ENCODE measurements around the gene PIM1.

Gene PIM1

GRCh38 chr6:37160922-37161778, 8.8 kb upstream of the PIM1 start:
- no peak overlapping the region for H3K4me3 ChIP-seq (replicated peaks; ENCODE audit: low read depth, low read length)
- peak; percentile 85 for DNase-seq (ENCODE audit: low read depth)
- TF ChIP-seq, protein P1, sequence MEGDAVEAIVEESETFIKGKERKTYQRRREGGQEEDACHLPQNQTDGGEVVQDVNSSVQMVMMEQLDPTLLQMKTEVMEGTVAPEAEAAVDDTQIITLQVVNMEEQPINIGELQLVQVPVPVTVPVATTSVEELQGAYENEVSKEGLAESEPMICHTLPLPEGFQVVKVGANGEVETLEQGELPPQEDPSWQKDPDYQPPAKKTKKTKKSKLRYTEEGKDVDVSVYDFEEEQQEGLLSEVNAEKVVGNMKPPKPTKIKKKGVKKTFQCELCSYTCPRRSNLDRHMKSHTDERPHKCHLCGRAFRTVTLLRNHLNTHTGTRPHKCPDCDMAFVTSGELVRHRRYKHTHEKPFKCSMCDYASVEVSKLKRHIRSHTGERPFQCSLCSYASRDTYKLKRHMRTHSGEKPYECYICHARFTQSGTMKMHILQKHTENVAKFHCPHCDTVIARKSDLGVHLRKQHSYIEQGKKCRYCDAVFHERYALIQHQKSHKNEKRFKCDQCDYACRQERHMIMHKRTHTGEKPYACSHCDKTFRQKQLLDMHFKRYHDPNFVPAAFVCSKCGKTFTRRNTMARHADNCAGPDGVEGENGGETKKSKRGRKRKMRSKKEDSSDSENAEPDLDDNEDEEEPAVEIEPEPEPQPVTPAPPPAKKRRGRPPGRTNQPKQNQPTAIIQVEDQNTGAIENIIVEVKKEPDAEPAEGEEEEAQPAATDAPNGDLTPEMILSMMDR (IDR thresholded peaks at IDR 0.05; ENCODE audit: low read length, missing control alignments): no peak

- TF ChIP-seq, protein P1 (IDR thresholded peaks at IDR 0.05; ENCODE audit: low read length, missing control alignments): no peak
These were observed 7.2 kb upstream of the PIM1 start for GRCh38 chr6:37162740-37163139.

DNA sequence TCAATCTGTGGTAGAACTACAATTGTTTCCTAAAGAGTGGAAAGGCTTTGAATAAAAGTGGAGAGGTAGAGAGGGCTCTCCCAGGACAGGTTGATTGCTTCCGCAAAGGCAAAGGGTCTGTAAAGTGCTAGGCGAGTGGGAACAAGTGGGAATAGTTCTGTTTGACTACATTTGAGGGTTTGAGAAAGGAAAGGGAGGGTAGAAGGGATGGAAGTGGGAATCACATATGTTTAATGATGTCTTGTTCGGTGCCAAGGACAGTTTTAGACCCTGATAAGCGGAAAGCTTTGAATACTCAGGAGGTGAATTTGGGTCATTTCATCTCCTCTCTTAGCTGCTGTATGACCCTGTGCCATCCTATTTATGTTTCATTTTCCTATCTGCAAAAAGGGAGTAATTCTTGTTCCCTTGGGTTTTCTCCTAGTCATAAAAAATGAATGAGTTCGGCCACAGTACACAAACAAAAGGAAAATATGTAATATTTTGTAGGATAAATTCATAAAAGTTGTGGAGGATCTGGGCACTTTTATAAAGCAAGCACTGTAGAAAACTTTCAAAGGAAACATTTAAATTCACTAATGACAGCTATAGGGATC, 1.7 kb upstream of the PIM1 start:
- DNase-seq (ENCODE audit: low read depth): no peak

More at GRCh38 chr6:37162740-37163139, 7.2 kb upstream of the PIM1 start:
- no peak overlapping the region for H3K4me3 ChIP-seq (replicated peaks; ENCODE audit: low read depth, low read length)
- DNase-seq (ENCODE audit: low read depth): no peak

DNA sequence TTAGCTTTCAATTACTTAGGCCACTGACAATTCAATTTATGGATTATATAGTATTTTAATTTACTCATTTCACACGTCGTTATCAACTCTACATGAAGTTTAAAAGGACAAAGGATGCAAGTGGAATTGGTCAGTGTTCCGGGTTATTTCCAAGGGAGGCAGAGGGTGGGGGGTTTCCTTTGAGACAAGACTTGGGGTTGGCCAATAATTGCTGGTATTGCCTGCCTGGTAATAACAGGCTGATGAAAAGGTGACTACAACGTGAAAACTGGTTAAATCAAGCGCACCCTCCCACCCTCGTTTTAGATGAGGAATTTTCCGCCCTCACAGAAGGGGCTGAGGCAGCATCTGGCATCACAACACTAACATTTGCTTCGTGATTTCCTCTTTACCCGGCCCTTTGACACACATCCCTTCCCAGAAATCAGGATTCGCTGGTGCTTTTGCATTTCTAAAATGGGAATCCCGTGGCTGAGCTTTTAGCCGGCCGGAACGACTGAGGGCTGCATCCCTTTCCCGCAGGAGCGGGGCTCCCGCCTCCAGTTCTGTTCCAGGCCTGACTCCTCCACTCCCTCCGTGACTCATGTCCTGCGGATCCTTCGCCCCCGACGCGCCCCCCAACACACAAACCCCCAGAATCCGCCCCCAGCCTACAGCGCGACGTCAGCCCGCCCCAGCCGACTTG, 999 bp upstream of the PIM1 start:
- peak overlapping the region; percentile 62 for H3K4me3 ChIP-seq (replicated peaks; ENCODE audit: low read depth, low read length)
- TF ChIP-seq, protein P1 (IDR thresholded peaks at IDR 0.05; ENCODE audit: low read length, missing control alignments): no peak
- no peak for DNase-seq (ENCODE audit: low read depth)

More for the DNA sequence above, 1.7 kb upstream of the PIM1 start:
- TF ChIP-seq, protein P1 (IDR thresholded peaks at IDR 0.05; ENCODE audit: low read length, missing control alignments): no peak
- peak overlapping the region; percentile 62 for H3K4me3 ChIP-seq (replicated peaks; ENCODE audit: low read depth, low read length)

DNA sequence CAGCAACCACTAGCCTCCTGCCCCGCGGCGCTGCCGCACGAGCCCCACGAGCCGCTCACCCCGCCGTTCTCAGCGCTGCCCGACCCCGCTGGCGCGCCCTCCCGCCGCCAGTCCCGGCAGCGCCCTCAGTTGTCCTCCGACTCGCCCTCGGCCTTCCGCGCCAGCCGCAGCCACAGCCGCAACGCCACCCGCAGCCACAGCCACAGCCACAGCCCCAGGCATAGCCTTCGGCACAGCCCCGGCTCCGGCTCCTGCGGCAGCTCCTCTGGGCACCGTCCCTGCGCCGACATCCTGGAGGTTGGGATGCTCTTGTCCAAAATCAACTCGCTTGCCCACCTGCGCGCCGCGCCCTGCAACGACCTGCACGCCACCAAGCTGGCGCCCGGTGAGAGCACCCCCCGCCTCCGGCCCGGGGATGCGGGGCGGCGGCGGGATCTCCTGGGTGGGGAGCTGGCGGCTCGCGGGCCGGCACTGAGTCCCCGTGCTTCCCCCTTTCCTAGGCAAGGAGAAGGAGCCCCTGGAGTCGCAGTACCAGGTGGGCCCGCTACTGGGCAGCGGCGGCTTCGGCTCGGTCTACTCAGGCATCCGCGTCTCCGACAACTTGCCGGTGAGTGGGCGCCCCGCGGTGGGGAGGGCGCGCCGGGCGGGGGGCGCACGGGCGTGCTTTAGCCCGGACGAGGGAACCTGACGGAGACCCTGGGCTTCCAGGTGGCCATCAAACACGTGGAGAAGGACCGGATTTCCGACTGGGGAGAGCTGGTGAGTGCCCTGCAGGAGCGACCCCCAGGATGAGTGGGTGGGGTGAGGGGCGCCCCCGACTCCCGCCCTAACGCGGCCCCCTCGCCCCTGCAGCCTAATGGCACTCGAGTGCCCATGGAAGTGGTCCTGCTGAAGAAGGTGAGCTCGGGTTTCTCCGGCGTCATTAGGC, 585 bp downstream of the PIM1 start:
- TF ChIP-seq, protein P1 (IDR thresholded peaks at IDR 0.05; ENCODE audit: low read length, missing control alignments): peak; percentile 4
- DNase-seq (ENCODE audit: low read depth): peak; percentile 59

More for the DNA sequence above, 585 bp downstream of the PIM1 start:
- peak overlapping the region; percentile 94 for H3K4me3 ChIP-seq (replicated peaks; ENCODE audit: low read depth, low read length)

Data from fibroblast of pulmonary artery (primary cell).